Ureter (tissue), 1 donor: Measurements from ENCODE around the gene NID2. TPM values are rescaled to one million over a fixed set of nuclear protein-coding genes. Genes with fewer than 3 reads are reported as not detected.

ENCODE experiments used
- DNase-seq: peaks from one replicate; pipeline ENCODE4 v3.0.0-alpha.2; 2020; ENCODE audit warnings: low spot score
- total RNA-seq: library from RNA; stranded (reverse); gene quantifications from one replicate; pipeline ENCODE4 v1.2.4, GENCODE V29; 2023
- donor health status: DM: yes; HTN: yes; CAD: no.

The NID2 gene
- total RNA-seq = 23.5 TPM

- DNase-seq = peak; percentile 86
These were observed at the start of gene NID2 for GRCh38 chr14:52068615-52069306. Gene NID2 (minus strand): TSS chr14:52069059. CDS start chr14:52068994, 65 bp downstream.

DNA sequence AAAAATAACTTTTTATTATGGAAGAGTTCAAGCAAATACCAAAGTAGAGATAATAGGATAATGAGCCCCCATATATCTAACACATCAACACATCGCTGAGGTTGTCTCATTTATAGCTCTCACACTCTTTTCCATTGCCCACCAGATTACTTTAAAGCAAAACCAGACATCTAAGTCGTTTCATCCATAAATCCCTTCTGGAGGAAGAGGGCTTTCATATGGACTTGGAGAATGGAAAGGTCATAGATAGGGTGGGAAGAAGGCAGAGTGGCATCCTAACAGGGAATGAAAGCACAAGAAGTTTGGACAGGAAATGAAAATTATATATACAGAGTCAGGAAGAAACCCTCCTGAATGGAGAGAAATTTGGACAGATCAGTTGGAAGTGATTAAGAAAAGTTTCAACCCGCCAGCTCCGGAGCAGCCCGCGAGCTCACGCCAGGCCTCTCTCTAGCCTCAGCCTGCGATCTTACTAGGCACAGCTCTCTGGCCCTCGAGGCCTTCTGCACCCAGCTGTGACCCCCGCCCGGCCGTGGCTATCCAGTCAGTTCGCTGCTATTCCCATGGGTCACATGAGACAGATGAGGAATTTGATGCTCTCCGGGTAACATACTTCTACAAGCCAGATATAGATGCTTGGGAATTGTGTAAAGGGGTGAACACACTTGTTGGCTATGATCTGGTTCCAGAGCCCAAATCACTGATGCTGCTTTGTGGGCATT lies 48.4 kb upstream of the NID2 start:
- DNase-seq = no peak

DNA sequence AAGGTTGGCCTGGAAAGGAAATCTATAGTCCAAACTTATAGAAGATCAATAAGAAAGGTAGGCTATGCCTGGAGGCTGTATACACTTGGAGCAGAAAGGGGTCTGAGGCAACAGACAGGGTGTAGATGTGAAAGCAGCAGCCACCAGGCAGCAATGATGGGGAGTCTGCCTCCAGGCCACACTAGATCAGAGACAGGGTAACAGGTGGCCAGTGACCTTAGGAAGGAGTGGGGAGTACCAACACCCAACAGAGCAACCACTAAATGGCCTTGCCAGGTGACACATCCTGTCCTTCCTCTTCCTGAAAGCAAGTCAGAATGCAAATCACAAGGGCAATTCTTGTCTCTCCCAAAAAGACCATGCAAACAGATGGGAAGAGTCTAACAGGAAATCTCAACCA lies 46.4 kb upstream of the NID2 start:
- no peak for DNase-seq

DNA sequence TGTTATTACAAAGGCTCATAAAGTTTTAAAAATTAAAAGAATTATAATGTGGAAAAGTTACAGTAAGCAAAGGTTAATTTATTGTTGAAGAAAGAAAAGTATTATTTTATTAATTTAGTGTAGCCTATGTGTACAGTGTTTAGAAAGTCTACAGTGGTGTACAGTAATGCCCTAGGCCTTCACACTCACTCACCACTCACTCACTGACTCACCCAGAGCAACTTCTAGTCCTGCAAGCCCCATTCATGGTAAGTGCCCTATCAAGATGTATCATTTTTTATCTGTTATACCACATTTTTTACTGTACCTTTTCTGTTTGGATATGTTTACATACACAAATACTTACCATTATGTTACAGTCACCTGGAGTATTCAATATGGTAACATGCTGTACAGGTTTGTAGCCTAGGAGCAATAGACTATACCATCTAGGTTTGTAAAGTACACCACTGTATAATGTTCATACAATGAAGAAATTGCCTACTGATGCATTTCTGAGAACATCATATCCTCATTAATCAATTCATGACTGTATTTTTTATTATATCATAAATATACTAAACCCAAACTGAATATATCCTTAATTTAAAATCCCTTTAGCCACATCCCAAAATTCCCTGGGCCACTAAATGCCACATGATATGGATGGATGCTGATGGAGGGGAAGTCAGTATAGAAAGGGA lies 43.6 kb upstream of the NID2 start:
- DNase-seq = no peak

GRCh38 chr14:52111583-52111982 lies 42.7 kb upstream of the NID2 start:
- DNase-seq = no peak

- no peak for DNase-seq
These were observed 41.7 kb upstream of the NID2 start for GRCh38 chr14:52110441-52111086.

DNA sequence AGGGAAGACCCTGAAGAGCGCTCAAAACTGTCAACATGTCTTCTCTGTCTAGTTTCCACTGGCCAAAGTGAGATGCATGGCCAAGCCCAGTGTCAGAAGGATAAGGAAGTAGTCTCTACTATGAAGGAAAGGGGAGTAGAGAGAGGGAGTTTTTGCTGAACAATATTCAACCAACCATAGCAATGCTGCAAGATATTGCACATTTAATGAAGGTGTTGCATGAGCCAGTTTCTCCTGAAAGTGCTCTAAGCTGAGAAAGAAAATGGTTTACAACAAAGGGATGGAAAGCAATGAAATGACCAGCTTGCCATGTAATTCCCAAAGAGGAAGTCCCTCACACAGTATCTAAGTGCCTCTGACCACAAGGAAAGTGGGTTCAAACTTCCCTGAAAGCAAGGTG lies 40.0 kb upstream of the NID2 start:
- no peak for DNase-seq

- DNase-seq = no peak
These were observed 38.0 kb upstream of the NID2 start for GRCh38 chr14:52106840-52107239.

DNA sequence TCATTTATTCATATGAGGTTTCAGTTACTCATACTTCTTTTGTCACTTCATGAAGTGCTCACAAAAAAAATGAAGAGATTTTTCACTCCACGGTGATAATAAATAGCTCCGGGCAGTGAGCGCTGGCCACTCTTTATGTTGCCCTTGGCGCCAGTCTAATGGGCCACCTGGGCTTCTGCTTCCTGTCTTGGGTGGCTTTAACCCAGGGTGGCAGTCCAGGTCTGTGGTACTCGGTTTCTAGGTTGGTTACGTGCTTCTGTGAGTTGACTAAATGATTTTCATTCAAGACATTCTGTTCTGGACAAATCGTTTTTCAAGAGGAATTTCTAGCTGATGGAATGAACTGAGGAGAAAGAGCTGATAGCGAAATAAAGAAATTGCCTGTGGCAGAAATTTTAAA lies 34.6 kb upstream of the NID2 start:
- DNase-seq = no peak

- no peak for DNase-seq
These were observed 26.9 kb upstream of the NID2 start for GRCh38 chr14:52095794-52096193.

DNA sequence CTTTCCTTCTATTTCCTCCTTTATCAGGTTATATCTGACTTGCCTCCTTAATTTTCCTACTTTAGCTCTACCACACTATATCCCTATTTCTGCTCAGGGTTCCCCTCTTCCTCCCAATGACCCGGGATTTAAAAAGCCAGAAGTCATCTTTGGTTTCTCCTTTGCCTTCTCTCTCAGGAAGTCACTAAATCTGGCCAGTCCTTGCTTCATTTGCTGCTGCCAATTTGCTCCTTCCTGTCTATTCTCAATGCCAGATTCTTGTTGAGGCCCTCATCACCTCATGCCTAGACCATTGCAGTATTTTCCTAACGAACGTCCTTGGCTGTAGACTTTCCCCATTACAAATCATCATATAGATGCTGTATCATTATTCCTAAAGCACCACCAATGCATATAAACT lies 26.5 kb upstream of the NID2 start:
- no peak for DNase-seq

- no peak for DNase-seq
These were observed 25.9 kb upstream of the NID2 start for GRCh38 chr14:52094546-52095271.

DNA sequence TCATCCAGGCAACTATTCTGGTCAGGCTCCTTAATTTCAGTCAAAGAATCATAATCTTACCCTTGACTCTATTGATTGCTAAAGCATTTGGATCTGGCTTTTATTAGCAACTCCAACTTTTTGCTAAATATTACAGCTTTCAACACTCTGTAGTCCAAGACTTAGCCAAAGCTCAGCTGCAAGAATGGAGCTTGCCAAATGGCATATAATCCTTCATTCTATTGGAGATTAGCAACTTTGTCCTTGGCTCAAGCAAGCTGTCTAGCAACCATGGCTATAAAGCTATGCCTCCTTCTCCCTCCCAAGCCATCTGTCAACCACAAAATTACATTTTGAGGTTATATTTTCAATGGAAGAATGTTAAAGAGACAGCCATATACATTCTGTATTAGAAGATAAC lies 23.1 kb upstream of the NID2 start:
- DNase-seq = no peak

DNA sequence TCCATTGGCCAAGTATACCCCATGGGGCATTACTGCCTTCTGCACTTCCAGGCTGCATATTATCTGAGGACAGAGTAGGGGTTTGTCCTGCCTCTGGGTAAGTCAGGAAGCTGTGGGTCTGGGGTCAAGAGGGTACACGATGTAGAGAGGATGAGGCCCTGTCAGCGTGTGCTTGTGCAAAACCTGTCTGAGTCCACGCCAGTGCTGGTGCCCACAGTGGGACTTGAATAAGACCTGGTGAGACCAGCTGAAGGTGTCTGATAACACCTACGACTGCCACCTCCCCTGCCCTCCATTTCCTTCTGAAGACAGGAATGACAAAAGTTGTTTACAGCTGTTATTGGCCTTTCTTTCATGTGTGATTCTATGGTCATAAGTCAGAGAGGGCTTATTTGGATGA lies 22.1 kb upstream of the NID2 start:
- no peak for DNase-seq

GRCh38 chr14:52089218-52089617 lies 20.4 kb upstream of the NID2 start:
- no peak for DNase-seq

DNA sequence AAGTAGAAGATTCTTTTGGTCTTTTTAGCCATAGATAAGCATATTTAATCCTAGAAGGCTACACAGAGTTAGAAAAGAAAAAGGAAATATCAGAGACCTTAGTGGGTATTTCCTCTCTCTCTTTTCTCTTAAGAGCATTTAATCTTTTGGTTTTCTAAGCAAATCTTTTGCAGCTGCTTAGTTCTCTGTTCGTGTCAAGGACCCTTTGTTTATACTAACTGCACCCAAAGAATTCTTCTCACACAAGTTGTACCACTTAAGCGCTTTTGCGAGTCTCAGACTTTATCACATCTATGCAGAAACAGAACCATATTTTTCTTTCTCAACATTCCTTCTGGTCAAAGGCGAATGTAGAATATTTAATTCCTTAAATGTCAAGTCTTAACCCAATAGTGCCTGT lies 17.9 kb upstream of the NID2 start:
- no peak for DNase-seq

DNA sequence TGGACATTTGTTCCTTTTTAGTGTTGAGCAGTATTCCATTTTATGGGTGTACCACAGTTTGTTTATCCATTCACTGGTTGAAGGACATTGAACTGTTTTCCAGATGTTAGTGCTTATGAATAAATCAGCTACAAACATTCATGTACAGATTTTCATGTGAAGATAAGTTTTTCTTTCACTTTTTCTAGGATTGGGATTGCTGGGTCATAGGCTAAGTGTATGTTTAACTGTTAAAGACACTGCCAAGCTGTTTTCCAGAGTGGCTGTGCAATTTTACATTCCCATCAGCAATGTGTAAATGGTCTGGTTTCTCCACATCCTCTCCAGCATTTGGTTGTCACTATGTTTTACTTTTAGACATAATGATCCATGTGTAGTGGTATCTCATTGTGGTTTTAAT lies 14.0 kb upstream of the NID2 start:
- DNase-seq = no peak

- DNase-seq = no peak
These were observed 13.1 kb upstream of the NID2 start for GRCh38 chr14:52081964-52082363.

- DNase-seq = no peak
These were observed 12.2 kb upstream of the NID2 start for GRCh38 chr14:52080808-52081755.

- DNase-seq = no peak
These were observed 11.4 kb upstream of the NID2 start for GRCh38 chr14:52080158-52080800.
